Measurements from ENCODE around the gene OXSR1. TPM values are rescaled to one million over a fixed set of nuclear protein-coding genes. Genes with fewer than 3 reads are reported as not detected.

Gene OXSR1
- total and polyA plus RNA-seq, 10 of the 15 experiments (the other 5 are each of a cell fraction or from before 2014, with no cell fraction given) = 12.4 to 54.6 (median 35.7) TPM

DNA sequence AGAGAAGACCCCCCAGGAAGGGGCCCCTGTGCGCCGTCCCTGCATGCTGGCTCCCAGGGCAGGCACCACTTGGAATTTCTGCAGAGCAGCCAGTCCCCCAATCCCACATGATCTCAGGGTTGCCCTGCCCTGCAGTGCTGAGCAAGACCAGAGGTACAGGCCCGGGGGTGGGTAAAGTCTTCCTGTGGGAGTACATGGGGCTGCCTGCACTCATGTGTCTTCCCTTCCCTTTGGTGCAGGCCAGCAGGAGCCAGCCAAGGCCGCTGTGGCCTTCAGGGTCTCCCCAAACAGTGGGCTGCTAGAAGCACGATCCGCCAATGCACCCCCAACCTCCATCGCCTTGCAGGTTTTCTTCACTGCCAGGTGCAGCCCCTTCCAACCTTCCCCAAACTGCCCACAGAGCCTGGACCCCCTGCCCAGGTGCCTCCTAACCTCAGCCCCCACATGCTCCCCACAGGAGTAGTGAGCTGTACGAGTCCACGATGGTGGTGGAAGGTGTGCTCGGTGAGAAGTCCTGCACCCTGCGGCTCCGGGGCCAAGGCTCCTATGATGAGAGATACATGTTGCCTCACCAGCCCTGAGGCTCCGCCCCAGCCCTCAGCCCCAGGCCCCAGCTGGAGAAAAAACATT, 43.4 kb upstream of the OXSR1 start:
- FAIRE-seq (no peak), ATAC-seq (no peak), DNase-seq (ENCODE audit: low read depth, low spot score) (no peak)
- Histone ChIP-seq H3K36me3 (ENCODE audit: control insufficient read depth in 2 of 2, insufficient read depth in 2 of 2, low read length in 1 of 2) (peaks cover 21 to 28% of the 10 kb centered on the region in 2 experiments; a peak in 3 of 4 replicates), H3K27ac (ENCODE audit: control insufficient read depth, insufficient read depth) (no peak overlapping the region), H3K9ac (ENCODE audit: control insufficient read depth, insufficient read depth, low read length) (no peak overlapping the region), H3K4me3 (no peak overlapping the region), H3K9me3 (replicated peaks; ENCODE audit: control insufficient read depth, insufficient read depth, low read length) (no peaks in the 10 kb centered on the region), H3K4me1 (ENCODE audit: control insufficient read depth, insufficient read depth, low read length) (no peaks in the 10 kb centered on the region), H3K27me3 (replicated peaks in 1 of 2; ENCODE audit: control insufficient read depth in 2 of 2, insufficient read depth in 2 of 2, low read length in 1 of 2) (no peaks in the 10 kb centered on the region), H3K4me2 (ENCODE audit: control insufficient read depth, insufficient read depth) (no peak overlapping the region), H2AFZ (ENCODE audit: control insufficient read depth, low read depth, low read length) (no peak overlapping the region), H4K20me1 (ENCODE audit: control insufficient read depth, insufficient read depth) (no peaks in the 10 kb centered on the region), H3K79me2 (ENCODE audit: control insufficient read depth, insufficient read depth, low read length) (no peaks in the 10 kb centered on the region)
- POLR2A ChIA-PET = no interaction called here
- in situ Hi-C loops (cut with MboI) = no loop called here
- SMC1A ChIA-PET (ENCODE audit: uncharacterized antibody, unreplicated experiment) = no interaction called here
- BruUV-seq (replicated peaks) = no TSS peak
- CTCF ChIA-PET = no interaction called here
- 98% methylated on average over 13 of the region's 13 CpGs for WGBS (ENCODE audit: insufficient coverage, insufficient replicate concordance, low lambda C conversion rate, missing lambda C conversion rate)
- intact Hi-C loops (cut with micrococcal nuclease; ENCODE audit: unreplicated experiment) = no loop called here
- RAD21 ChIA-PET (ENCODE audit: unreplicated experiment) = no interaction called here
- no peak for TF ChIP-seq NFXL1 (IDR thresholded peaks at IDR 0.05; ENCODE audit: borderline replicate concordance)
- TF ChIP-seq EED (IDR thresholded peaks at IDR 0.05; ENCODE audit: low read depth) = no peak
- no peak for TF ChIP-seq NR2C1 (IDR thresholded peaks at IDR 0.05)
- TF ChIP-seq, protein P1, sequence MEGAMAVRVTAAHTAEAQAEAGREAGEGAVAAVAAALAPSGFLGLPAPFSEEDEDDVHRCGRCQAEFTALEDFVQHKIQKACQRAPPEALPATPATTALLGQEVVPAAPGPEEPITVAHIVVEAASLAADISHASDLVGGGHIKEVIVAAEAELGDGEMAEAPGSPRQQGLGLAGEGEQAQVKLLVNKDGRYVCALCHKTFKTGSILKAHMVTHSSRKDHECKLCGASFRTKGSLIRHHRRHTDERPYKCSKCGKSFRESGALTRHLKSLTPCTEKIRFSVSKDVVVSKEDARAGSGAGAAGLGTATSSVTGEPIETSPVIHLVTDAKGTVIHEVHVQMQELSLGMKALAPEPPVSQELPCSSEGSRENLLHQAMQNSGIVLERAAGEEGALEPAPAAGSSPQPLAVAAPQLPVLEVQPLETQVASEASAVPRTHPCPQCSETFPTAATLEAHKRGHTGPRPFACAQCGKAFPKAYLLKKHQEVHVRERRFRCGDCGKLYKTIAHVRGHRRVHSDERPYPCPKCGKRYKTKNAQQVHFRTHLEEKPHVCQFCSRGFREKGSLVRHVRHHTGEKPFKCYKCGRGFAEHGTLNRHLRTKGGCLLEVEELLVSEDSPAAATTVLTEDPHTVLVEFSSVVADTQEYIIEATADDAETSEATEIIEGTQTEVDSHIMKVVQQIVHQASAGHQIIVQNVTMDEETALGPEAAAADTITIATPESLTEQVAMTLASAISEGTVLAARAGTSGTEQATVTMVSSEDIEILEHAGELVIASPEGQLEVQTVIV (IDR thresholded peaks at IDR 0.05; ENCODE audit: borderline replicate concordance, partially characterized antibody) = no peak
- TF ChIP-seq ZNF24 (IDR thresholded peaks at IDR 0.05) = no peak
- no peak for TF ChIP-seq NFYB (IDR thresholded peaks at IDR 0.05; ENCODE audit: insufficient read depth, low read depth, low read length)
- no peak for TF ChIP-seq RELA (IDR thresholded peaks at IDR 0.05; ENCODE audit: borderline replicate concordance, partially characterized antibody)
- no peak for TF ChIP-seq CREM (IDR thresholded peaks at IDR 0.05; ENCODE audit: low read depth)
- no peak for TF ChIP-seq BCL11A (IDR thresholded peaks at IDR 0.05; ENCODE audit: low read depth, low read length)
- no peak for TF ChIP-seq POLR2AphosphoS2 (IDR thresholded peaks at IDR 0.05; ENCODE audit: low read depth, low read length)
- no peak for TF ChIP-seq WRNIP1 (IDR thresholded peaks at IDR 0.05; ENCODE audit: borderline replicate concordance, low read depth, low read length)
- no peak for TF ChIP-seq SMC3 (IDR thresholded peaks at IDR 0.05; ENCODE audit: borderline replicate concordance, low read length)
- no peak for TF ChIP-seq EP300 (IDR thresholded peaks at IDR 0.05; ENCODE audit: borderline replicate concordance in 1 of 2, control insufficient read depth in 1 of 2, low read depth in 2 of 2, low read length in 2 of 2)
- TF ChIP-seq, protein P2, sequence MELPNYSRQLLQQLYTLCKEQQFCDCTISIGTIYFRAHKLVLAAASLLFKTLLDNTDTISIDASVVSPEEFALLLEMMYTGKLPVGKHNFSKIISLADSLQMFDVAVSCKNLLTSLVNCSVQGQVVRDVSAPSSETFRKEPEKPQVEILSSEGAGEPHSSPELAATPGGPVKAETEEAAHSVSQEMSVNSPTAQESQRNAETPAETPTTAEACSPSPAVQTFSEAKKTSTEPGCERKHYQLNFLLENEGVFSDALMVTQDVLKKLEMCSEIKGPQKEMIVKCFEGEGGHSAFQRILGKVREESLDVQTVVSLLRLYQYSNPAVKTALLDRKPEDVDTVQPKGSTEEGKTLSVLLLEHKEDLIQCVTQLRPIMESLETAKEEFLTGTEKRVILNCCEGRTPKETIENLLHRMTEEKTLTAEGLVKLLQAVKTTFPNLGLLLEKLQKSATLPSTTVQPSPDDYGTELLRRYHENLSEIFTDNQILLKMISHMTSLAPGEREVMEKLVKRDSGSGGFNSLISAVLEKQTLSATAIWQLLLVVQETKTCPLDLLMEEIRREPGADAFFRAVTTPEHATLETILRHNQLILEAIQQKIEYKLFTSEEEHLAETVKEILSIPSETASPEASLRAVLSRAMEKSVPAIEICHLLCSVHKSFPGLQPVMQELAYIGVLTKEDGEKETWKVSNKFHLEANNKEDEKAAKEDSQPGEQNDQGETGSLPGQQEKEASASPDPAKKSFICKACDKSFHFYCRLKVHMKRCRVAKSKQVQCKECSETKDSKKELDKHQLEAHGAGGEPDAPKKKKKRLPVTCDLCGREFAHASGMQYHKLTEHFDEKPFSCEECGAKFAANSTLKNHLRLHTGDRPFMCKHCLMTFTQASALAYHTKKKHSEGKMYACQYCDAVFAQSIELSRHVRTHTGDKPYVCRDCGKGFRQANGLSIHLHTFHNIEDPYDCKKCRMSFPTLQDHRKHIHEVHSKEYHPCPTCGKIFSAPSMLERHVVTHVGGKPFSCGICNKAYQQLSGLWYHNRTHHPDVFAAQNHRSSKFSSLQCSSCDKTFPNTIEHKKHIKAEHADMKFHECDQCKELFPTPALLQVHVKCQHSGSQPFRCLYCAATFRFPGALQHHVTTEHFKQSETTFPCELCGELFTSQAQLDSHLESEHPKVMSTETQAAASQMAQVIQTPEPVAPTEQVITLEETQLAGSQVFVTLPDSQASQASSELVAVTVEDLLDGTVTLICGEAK (IDR thresholded peaks at IDR 0.05; ENCODE audit: borderline replicate concordance) = no peak
- TF ChIP-seq PAX5 (IDR thresholded peaks at IDR 0.05; ENCODE audit: borderline replicate concordance, low read depth, low read length) = no peak

All from GM12878 (cell line).